DND-41 (cell line): ENCODE data around the gene HNRNPAB.

Experiments
- ATAC-seq: fragments of 200-7000 bp; cut with Tn5 transposase; 3 replicates; pipeline ENCODE4 v1.9.1; 2021; ENCODE audit warnings: low read depth; ENCODE audit not compliant: insufficient read depth
- DNase-seq: peaks from one replicate; pipeline ENCODE4 v3.0.0-alpha.2; 2020
- H2AFZ ChIP-seq: 2 replicates; pipeline ENCODE4 v1.6.0; 2012; ENCODE audit warnings: low read depth, low read length
- H3K27ac ChIP-seq: 2 replicates; pipeline ENCODE4 v1.5.1; 2012; ENCODE audit warnings: low read length, inconsistent platforms
- H3K27me3 ChIP-seq: fragments of 200-600 bp; sonication (generic); 2 replicates; pipeline ENCODE4 v1.6.0; 2012; ENCODE audit warnings: low read length, mild to moderate bottlenecking, inconsistent platforms; ENCODE audit not compliant: insufficient read depth, poor library complexity
- H3K36me3 ChIP-seq: 2 replicates; pipeline ENCODE4 v1.5.1; 2012; ENCODE audit warnings: low read length, inconsistent platforms; ENCODE audit not compliant: insufficient read depth
- H3K4me1 ChIP-seq: 2 replicates; pipeline ENCODE4 v1.5.1; 2012; ENCODE audit warnings: mild to moderate bottlenecking, low read length; ENCODE audit not compliant: insufficient read depth
- H3K4me2 ChIP-seq: 2 replicates; pipeline ENCODE4 v1.6.0; 2012; ENCODE audit warnings: mild to moderate bottlenecking, moderate library complexity, low read length, inconsistent platforms; ENCODE audit not compliant: insufficient read depth
- H3K4me3 ChIP-seq, 2 experiments: fragments of 200-600 bp in 1 of 2; shearing (Covaris generic) in 1 of 2; 2 replicates each; pipeline ENCODE4 v1.5.1; 2012 to 2016; ENCODE audit warnings: inconsistent platforms in 2 of 2, low read length in 2 of 2, mild to moderate bottlenecking in 2 of 2, low read depth in 1 of 2, moderate library complexity in 1 of 2
- H3K79me2 ChIP-seq: 2 replicates; pipeline ENCODE4 v1.6.0; 2012; ENCODE audit warnings: low read length, inconsistent platforms; ENCODE audit not compliant: insufficient read depth
- H3K9ac ChIP-seq: 2 replicates; pipeline ENCODE4 v1.6.0; 2012; ENCODE audit warnings: low read depth, mild to moderate bottlenecking, inconsistent platforms, low read length, moderate library complexity
- H3K9me3 ChIP-seq: 2 replicates; pipeline ENCODE4 v1.5.1; 2012; ENCODE audit warnings: low read length, moderate library complexity, mild to moderate bottlenecking, inconsistent platforms; ENCODE audit not compliant: insufficient read depth, severe bottlenecking
- H4K20me1 ChIP-seq: 2 replicates; pipeline ENCODE4 v1.6.0; 2012; ENCODE audit warnings: low read length; ENCODE audit not compliant: insufficient read depth
- CTCF ChIP-seq: IDR thresholded peaks from 2 replicates; pipeline ENCODE4 v1.5.1; 2012; ENCODE audit warnings: borderline replicate concordance, low read length, moderate library complexity, mild to moderate bottlenecking; ENCODE audit not compliant: poor library complexity, severe bottlenecking; ENCODE audit errors: extremely low read depth
- EZH2 ChIP-seq: IDR thresholded peaks from 3 replicates; pipeline ENCODE4 v1.6.1; 2012; ENCODE audit warnings: borderline replicate concordance, low read depth, mild to moderate bottlenecking, moderate library complexity, low read length, inconsistent platforms; ENCODE audit not compliant: severe bottlenecking

Gene HNRNPAB

GRCh38 chr5:178221282-178221681 is 16.9 kb downstream of the HNRNPAB start:
- TF ChIP-seq CTCF (no peak), EZH2 (no peak)
- H3K27me3 ChIP-seq, result no peaks in the 10 kb centered on the region
- peaks cover 79% of the 10 kb centered on the region for H3K36me3 ChIP-seq
- H4K20me1 ChIP-seq, result peaks cover 23% of the 10 kb centered on the region; the same call in 1 of the 2 replicates
- H3K4me3 ChIP-seq, result no peak overlapping the region
- no peak overlapping the region for H2AFZ ChIP-seq
- no peaks in the 10 kb centered on the region for H3K9me3 ChIP-seq
- ATAC-seq (peak; percentile 22; the same call in 2 of the 3 replicates), DNase-seq (no peak)
- no peak overlapping the region for H3K9ac ChIP-seq
- H3K4me1 ChIP-seq, result no peaks in the 10 kb centered on the region
- no peak overlapping the region for H3K4me2 ChIP-seq
- H3K79me2 ChIP-seq, result peaks cover 3% of the 10 kb centered on the region; the same call in 1 of the 2 replicates
- H3K27ac ChIP-seq, result no peak overlapping the region

- peaks cover 79% of the 10 kb centered on the region for H3K36me3 ChIP-seq
- no peaks in the 10 kb centered on the region for H3K9me3 ChIP-seq
- H3K9ac ChIP-seq, result no peak overlapping the region
- no peak overlapping the region for H3K27ac ChIP-seq
- no peak for TF ChIP-seq CTCF
- TF ChIP-seq EZH2, result no peak
- H3K4me3 ChIP-seq, result no peak overlapping the region
- no peaks in the 10 kb centered on the region for H3K27me3 ChIP-seq
- H4K20me1 ChIP-seq, result peaks cover 19% of the 10 kb centered on the region; the same call in 1 of the 2 replicates
- H3K79me2 ChIP-seq, result peaks cover 3% of the 10 kb centered on the region; the same call in 1 of the 2 replicates
- H3K4me1 ChIP-seq, result no peaks in the 10 kb centered on the region
- DNase-seq (no peak), ATAC-seq (no peak)
- H3K4me2 ChIP-seq, result no peak overlapping the region
- H2AFZ ChIP-seq, result no peak overlapping the region
Observed at GRCh38 chr5:178221853-178222252, 17.5 kb downstream of the HNRNPAB start.

GRCh38 chr5:178222292-178222691 is 18.0 kb downstream of the HNRNPAB start:
- Histone ChIP-seq H3K36me3 (peaks cover 79% of the 10 kb centered on the region), H3K4me2 (no peak overlapping the region), H3K27me3 (no peaks in the 10 kb centered on the region), H3K79me2 (peaks cover 6% of the 10 kb centered on the region; the same call in 1 of the 2 replicates), H2AFZ (no peak overlapping the region), H3K9ac (no peak overlapping the region), H3K4me1 (no peaks in the 10 kb centered on the region), H3K4me3 (no peak overlapping the region), H3K27ac (no peak overlapping the region), H3K9me3 (no peaks in the 10 kb centered on the region), H4K20me1 (peaks cover 21% of the 10 kb centered on the region; the same call in 1 of the 2 replicates)
- no peak for TF ChIP-seq EZH2
- no peak for TF ChIP-seq CTCF
- ATAC-seq, result 0 out of 3 replicates have a peak, but pooled peaks have one; percentile 6
- DNase-seq, result no peak
